ENCODE results near the gene IGIP.

The IGIP gene

GRCh38 chr5:140111859-140112551, 13.7 kb upstream of the IGIP start:
- no peak for DNase-seq

- DNase-seq, result no peak
These were observed 13.0 kb upstream of the IGIP start for GRCh38 chr5:140112685-140113179.

- DNase-seq, result no peak
These were observed 12.5 kb upstream of the IGIP start for GRCh38 chr5:140113180-140113698.

- DNase-seq, result peak; percentile 92 to 93
These were observed 12.0 kb upstream of the IGIP start, which contains the start of gene PURA for GRCh38 chr5:140113699-140114263. PURA (plus strand) TSS chr5:140114109; CDS start chr5:140114182, 73 bp downstream.

GRCh38 chr5:140114341-140115185, 11.2 kb upstream of the IGIP start:
- peak; percentile 24 to 30 for DNase-seq

GRCh38 chr5:140115186-140115500, 10.6 kb upstream of the IGIP start:
- no peak for DNase-seq

- no peak for DNase-seq
These were observed 9.0 kb upstream of the IGIP start for GRCh38 chr5:140116716-140117115.

- no peak for DNase-seq
These were observed 8.2 kb upstream of the IGIP start for GRCh38 chr5:140117523-140117922.

GRCh38 chr5:140118302-140118936, 7.3 kb upstream of the IGIP start:
- no peak for DNase-seq

GRCh38 chr5:140126315-140127012, 727 bp downstream of the IGIP start:
- DNase-seq, result no peak

- DNase-seq, result no peak
These were observed 2.6 kb downstream of the IGIP start for GRCh38 chr5:140128376-140128775.

- DNase-seq, result no peak
These were observed 5.4 kb downstream of the IGIP start for GRCh38 chr5:140130949-140131733.

- DNase-seq, result no peak
These were observed 6.3 kb downstream of the IGIP start for GRCh38 chr5:140131967-140132409.

- no peak for DNase-seq
These were observed 7.9 kb downstream of the IGIP start for GRCh38 chr5:140133514-140134167.

GRCh38 chr5:140134277-140134935, 8.7 kb downstream of the IGIP start:
- no peak for DNase-seq

- DNase-seq, result no peak
These were observed 9.4 kb downstream of the IGIP start for GRCh38 chr5:140135127-140135526.

- no peak for DNase-seq
These were observed 10.9 kb downstream of the IGIP start for GRCh38 chr5:140136624-140137023.

- DNase-seq, result no peak
These were observed 14.7 kb downstream of the IGIP start for GRCh38 chr5:140140435-140140834.

GRCh38 chr5:140141241-140141640, 15.5 kb downstream of the IGIP start:
- DNase-seq, result no peak

- no peak for DNase-seq
These were observed 16.5 kb downstream of the IGIP start for GRCh38 chr5:140142246-140142645.
